Osteocyte (in vitro differentiated cells): ENCODE measurements around the gene SNCB. TPM values are rescaled to one million over a fixed set of nuclear protein-coding genes. Genes with fewer than 3 reads are reported as not detected.
"Not testable (repeated sequence)": the region's sequence is repeated elsewhere in the genome, so short reads cannot be mapped to it uniquely, and the experiment has no call there.

Source experiments
- DNase-seq: peaks from one replicate; pipeline ENCODE4 v3.0.0; 2021; ENCODE audit warnings: mixed read lengths; ENCODE audit not compliant: unreplicated experiment; ENCODE audit errors: extremely low spot score
- H3K27ac Mint-ChIP-seq: one replicate; pipeline ENCODE4 v1.8.0; 2021; ENCODE audit warnings: mild to moderate bottlenecking, mixed read lengths; ENCODE audit not compliant: unreplicated experiment
- H3K27me3 Mint-ChIP-seq: one replicate; pipeline ENCODE4 v1.8.0; 2021; ENCODE audit warnings: mixed read lengths; ENCODE audit not compliant: unreplicated experiment
- H3K36me3 Mint-ChIP-seq: one replicate; pipeline ENCODE4 v1.8.0; 2021; ENCODE audit warnings: mixed read lengths; ENCODE audit not compliant: unreplicated experiment
- H3K4me1 Mint-ChIP-seq: one replicate; pipeline ENCODE4 v1.8.0; 2021; ENCODE audit warnings: mixed read lengths; ENCODE audit not compliant: unreplicated experiment
- H3K4me3 Mint-ChIP-seq: one replicate; pipeline ENCODE4 v1.8.0; 2021; ENCODE audit warnings: mild to moderate bottlenecking, moderate library complexity, mixed read lengths; ENCODE audit not compliant: unreplicated experiment
- H3K9me3 Mint-ChIP-seq: one replicate; pipeline ENCODE4 v1.8.0; 2021; ENCODE audit warnings: mixed read lengths; ENCODE audit not compliant: unreplicated experiment
- total RNA-seq: library from RNA; stranded (reverse); gene quantifications from 2 replicates; pipeline ENCODE4 v1.2.1, GENCODE V29; 2021
- TF ChIP-seq, protein P1 (sequence below): fragments of 200-600 bp; sonication (generic); IDR thresholded peaks from 2 replicates; pipeline ENCODE4 v1.5.0; 2021; ENCODE audit warnings: antibody characterized with exemption, mild to moderate bottlenecking, moderate library complexity

The SNCB gene
- total RNA-seq, 1 donor from 2014 or later: not detected

DNA sequence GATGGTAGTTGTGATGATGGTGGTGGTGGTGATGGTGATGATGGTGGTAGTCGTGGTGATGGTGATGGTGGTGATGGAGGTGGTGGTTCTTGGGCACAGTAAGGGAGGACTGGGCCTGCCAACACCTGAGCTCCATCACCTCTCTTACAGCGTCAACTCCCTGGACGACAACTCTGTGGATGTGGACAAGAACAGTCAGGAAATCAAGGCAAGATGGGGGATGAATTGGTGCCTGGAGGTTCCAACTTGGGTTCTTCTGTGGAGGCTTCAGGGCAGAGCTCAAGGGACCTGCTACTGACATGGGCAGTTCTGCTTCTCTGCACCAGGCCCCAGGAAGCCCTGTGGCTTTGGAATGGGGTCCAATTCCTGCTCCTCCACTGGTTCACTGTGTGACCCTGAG is 37.8 kb downstream of the SNCB start:
- Mint-ChIP-seq H3K27me3 (no peaks in the 10 kb centered on the region), H3K27ac (no peak overlapping the region), H3K4me3 (no peak overlapping the region), H3K9me3 (no peaks in the 10 kb centered on the region), H3K4me1 (no peaks in the 10 kb centered on the region), H3K36me3 (no peaks in the 10 kb centered on the region)
- no peak for DNase-seq
- TF ChIP-seq, protein P1, sequence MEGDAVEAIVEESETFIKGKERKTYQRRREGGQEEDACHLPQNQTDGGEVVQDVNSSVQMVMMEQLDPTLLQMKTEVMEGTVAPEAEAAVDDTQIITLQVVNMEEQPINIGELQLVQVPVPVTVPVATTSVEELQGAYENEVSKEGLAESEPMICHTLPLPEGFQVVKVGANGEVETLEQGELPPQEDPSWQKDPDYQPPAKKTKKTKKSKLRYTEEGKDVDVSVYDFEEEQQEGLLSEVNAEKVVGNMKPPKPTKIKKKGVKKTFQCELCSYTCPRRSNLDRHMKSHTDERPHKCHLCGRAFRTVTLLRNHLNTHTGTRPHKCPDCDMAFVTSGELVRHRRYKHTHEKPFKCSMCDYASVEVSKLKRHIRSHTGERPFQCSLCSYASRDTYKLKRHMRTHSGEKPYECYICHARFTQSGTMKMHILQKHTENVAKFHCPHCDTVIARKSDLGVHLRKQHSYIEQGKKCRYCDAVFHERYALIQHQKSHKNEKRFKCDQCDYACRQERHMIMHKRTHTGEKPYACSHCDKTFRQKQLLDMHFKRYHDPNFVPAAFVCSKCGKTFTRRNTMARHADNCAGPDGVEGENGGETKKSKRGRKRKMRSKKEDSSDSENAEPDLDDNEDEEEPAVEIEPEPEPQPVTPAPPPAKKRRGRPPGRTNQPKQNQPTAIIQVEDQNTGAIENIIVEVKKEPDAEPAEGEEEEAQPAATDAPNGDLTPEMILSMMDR: no peak

DNA sequence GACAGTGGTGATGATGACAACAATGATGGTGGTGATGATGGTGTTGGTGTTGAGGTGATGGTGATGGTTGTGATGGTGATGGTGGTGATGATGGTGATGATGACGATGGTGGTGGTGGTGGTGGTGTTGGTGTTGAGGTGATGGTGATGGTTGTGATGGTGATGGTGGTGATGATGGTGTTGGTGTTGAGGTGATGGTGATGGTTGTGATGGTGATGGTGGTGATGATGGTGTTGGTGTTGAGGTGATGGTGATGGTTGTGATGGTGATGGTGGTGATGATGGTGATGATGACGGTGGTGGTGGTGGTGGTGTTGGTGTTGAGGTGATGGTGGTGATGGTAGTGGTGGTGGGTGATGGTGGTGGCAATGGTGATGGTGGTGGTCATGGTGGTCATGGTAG is 38.7 kb downstream of the SNCB start:
- H3K4me1 Mint-ChIP-seq, H3K27ac Mint-ChIP-seq, H3K4me3 Mint-ChIP-seq, DNase-seq, H3K9me3 Mint-ChIP-seq, H3K27me3 Mint-ChIP-seq, H3K36me3 Mint-ChIP-seq: not testable (repeated sequence)

DNA sequence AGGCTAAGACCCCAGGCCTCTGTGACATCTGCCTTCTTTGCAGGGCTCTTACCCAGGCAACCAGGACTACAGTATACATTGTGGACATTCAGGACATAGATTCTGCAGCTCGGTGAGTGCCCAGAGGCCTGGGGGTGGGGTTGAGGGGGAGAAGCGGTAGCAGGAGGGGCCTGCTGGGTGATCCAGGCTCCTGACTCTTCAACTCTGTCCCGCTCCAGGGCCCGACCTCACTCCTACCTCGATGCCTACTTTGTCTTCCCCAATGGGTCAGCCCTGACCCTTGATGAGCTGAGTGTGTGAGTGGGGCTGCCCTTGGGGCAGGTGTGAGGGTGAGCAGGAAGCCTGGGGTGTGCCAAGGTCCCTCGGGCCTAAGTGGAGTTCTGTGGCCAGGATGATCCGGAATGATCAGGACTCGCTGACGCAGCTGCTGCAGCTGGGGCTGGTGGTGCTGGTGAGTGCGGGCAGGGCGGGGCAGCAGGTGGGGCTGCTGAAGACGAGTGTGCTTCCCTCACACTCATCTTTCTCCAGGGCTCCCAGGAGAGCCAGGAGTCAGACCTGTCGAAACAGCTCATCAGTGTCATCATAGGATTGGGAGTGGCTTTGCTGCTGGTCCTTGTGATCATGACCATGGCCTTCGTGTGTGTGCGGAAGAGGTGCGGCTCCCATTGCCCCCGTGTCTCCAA is 40.2 kb downstream of the SNCB start:
- TF ChIP-seq, protein P1: no peak
- no peak for DNase-seq
- Mint-ChIP-seq H3K27ac (no peak overlapping the region), H3K4me1 (no peaks in the 10 kb centered on the region), H3K4me3 (no peak overlapping the region), H3K9me3 (no peaks in the 10 kb centered on the region), H3K27me3 (no peaks in the 10 kb centered on the region), H3K36me3 (no peaks in the 10 kb centered on the region)

DNA sequence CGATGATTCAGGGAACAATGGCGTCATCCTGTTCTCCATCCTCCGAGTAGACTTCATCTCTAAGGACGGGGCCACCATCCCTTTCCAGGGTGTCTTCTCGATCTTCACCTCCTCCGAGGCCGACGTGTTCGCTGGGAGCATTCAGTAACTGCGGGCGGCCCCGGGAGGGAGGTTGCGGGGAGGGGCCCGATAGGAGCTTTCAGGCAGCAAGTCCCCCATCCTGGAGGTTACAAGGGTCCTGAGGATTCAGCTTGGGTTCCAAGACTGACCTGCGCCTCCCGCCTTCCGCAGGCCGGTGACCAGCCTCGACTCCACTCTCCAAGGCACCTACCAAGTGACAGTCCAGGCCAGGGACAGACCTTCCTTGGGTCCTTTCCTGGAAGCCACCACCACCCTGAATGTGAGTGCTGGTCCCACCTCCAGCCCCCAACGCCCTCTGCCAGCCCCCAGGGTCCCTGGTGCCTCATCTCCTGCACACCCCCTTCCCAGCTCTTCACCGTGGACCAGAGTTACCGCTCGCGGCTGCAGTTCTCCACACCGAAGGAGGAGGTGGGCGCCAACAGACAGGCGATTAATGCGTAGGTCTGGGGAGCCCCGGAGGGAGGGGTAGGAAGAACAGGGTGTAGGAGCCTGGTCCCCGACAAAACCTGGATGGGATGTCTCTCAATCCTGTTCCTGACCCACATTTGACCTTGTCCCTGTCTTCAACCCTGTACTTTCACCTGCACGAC is 41.1 kb downstream of the SNCB start:
- no peaks in the 10 kb centered on the region for H3K9me3 Mint-ChIP-seq
- no peak overlapping the region for H3K27ac Mint-ChIP-seq
- no peak overlapping the region for H3K4me3 Mint-ChIP-seq
- H3K27me3 Mint-ChIP-seq: no peaks in the 10 kb centered on the region
- H3K4me1 Mint-ChIP-seq: no peaks in the 10 kb centered on the region
- DNase-seq: no peak
- TF ChIP-seq, protein P1: no peak
- no peaks in the 10 kb centered on the region for H3K36me3 Mint-ChIP-seq

DNA sequence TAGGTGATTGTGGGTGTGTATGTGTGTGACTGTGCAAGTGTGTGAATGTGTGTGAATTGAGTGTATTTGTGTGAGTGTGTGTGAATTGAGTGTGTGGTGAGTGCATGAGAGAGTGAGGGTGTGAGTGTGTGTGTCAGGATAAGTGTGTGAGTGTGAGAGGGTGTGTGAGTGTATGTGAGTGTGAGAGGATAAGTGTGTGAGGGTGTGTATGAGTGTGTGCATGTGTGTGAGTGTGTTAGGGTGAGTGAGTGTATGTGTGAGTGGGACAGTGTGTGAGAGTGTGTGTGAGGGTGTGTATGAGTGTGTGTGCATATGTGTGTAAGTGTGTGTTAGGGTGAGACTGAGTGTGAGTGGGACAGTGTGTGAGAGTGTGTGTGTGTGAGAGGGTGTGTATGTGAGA is 42.0 kb downstream of the SNCB start:
- TF ChIP-seq, protein P1: no peak
- DNase-seq: no peak
- Mint-ChIP-seq H3K9me3 (no peaks in the 10 kb centered on the region), H3K27me3 (no peaks in the 10 kb centered on the region), H3K4me3 (no peak overlapping the region), H3K4me1 (no peaks in the 10 kb centered on the region), H3K36me3 (no peaks in the 10 kb centered on the region), H3K27ac (no peak overlapping the region)
